ENCODE measurements around the gene SH2B2. TPM values are rescaled to one million over a fixed set of nuclear protein-coding genes. Genes with fewer than 3 reads are reported as not detected.

The SH2B2 gene
- total RNA-seq, 3 donors from 2014 or later (not counting 1 experiment from before 2014, with no cell fraction given): 1.6 to 2.9 (median 2.0) TPM

DNA sequence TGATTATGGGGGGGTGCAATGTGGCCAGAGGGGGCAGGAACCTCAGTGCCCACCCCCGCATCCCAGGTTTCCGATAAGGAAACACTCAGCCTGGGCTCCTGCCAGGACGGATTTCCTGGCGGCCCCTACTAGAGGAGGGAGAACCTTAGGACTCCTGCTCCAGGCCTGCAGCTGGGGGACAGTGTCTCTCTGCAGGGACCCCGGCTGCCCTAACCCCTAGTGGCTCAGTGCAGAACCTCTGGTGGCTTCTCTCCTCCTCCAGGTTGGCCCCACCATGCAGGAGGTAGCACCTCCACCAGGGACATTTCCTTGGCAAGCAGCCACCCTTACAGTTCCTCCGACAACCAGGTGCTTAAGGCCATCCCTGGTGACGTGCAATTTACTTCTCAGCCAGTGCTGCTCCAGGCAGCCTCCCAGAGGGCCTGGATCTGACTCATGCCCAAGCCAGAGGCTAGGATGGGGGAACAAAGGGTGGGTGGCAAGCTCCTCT lies 31.9 kb downstream of the SH2B2 start:
- Histone ChIP-seq H3K4me1 (ENCODE audit: control insufficient read depth, insufficient read depth, low read length) (no peaks in the 10 kb centered on the region), H3K27me3 (ENCODE audit: control insufficient read depth, insufficient read depth, low read length) (no peaks in the 10 kb centered on the region), H3K4me3 (ENCODE audit: low read length) (no peak overlapping the region), H3K9me3 (ENCODE audit: control insufficient read depth, insufficient read depth, low read length) (no peaks in the 10 kb centered on the region), H3K36me3 (ENCODE audit: control insufficient read depth, insufficient read depth, low read length) (no peaks in the 10 kb centered on the region), H3K27ac (ENCODE audit: low read length) (no peak overlapping the region)
- no peak overlapping the region for H3K27ac Mint-ChIP-seq
- ATAC-seq: no peak
- peaks cover 0 to 9% of the 10 kb centered on the region in 2 donors for H3K27me3 Mint-ChIP-seq (ENCODE audit: low read depth in 2 of 2)
- DNase-seq: no peak
- intact Hi-C loops (cut with micrococcal nuclease): no loop called here
- TF ChIP-seq, protein P1, sequence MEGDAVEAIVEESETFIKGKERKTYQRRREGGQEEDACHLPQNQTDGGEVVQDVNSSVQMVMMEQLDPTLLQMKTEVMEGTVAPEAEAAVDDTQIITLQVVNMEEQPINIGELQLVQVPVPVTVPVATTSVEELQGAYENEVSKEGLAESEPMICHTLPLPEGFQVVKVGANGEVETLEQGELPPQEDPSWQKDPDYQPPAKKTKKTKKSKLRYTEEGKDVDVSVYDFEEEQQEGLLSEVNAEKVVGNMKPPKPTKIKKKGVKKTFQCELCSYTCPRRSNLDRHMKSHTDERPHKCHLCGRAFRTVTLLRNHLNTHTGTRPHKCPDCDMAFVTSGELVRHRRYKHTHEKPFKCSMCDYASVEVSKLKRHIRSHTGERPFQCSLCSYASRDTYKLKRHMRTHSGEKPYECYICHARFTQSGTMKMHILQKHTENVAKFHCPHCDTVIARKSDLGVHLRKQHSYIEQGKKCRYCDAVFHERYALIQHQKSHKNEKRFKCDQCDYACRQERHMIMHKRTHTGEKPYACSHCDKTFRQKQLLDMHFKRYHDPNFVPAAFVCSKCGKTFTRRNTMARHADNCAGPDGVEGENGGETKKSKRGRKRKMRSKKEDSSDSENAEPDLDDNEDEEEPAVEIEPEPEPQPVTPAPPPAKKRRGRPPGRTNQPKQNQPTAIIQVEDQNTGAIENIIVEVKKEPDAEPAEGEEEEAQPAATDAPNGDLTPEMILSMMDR (IDR thresholded peaks at IDR 0.05): no peak
- H3K4me1 Mint-ChIP-seq: no peaks in the 10 kb centered on the region
- no peak overlapping the region for H3K4me3 Mint-ChIP-seq
- no peaks in the 10 kb centered on the region for H3K36me3 Mint-ChIP-seq
- no peaks in the 10 kb centered on the region for H3K9me3 Mint-ChIP-seq
- 91% methylated on average over 7 of the region's 7 CpGs for WGBS (ENCODE audit: insufficient coverage)

DNA sequence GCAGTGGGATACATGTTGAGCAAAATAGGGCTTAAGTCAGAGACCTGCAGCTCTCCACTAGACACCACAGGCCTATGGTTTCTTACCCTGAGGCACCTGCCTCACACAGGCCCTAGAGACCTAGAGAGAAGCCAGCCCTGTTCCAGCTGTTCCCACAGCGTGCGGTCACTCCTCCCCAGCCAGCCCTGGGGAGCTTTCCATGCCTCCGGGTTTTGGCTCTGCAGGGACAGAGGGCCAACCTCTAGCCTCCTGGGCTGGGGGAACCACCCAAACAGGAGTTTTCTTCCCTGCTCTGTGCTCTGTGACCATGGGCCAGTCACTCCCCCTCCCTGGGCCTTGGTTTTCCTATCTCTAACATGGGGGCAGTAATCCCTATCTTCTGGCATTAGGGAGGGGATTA lies 33.0 kb downstream of the SH2B2 start:
- no peak for ATAC-seq
- no peak overlapping the region for H3K4me3 ChIP-seq (ENCODE audit: low read length)
- no peaks in the 10 kb centered on the region for H3K36me3 Mint-ChIP-seq
- H3K4me3 Mint-ChIP-seq: no peak overlapping the region
- 98% methylated on average over 3 of the region's 3 CpGs for WGBS (ENCODE audit: insufficient coverage)
- no peak overlapping the region for H3K27ac Mint-ChIP-seq
- H3K27me3 Mint-ChIP-seq (ENCODE audit: low read depth in 2 of 2): peaks cover 0 to 12% of the 10 kb centered on the region in 2 donors
- intact Hi-C loops (cut with micrococcal nuclease): no loop called here
- no peaks in the 10 kb centered on the region for H3K4me1 ChIP-seq (ENCODE audit: control insufficient read depth, insufficient read depth, low read length)
- no peak overlapping the region for H3K27ac ChIP-seq (ENCODE audit: low read length)
- H3K27me3 ChIP-seq (ENCODE audit: control insufficient read depth, insufficient read depth, low read length): no peaks in the 10 kb centered on the region
- no peaks in the 10 kb centered on the region for H3K4me1 Mint-ChIP-seq
- H3K36me3 ChIP-seq (ENCODE audit: control insufficient read depth, insufficient read depth, low read length): no peaks in the 10 kb centered on the region
- H3K9me3 ChIP-seq (ENCODE audit: control insufficient read depth, insufficient read depth, low read length): no peaks in the 10 kb centered on the region
- TF ChIP-seq, protein P1 (IDR thresholded peaks at IDR 0.05): no peak
- no peaks in the 10 kb centered on the region for H3K9me3 Mint-ChIP-seq
- no peak for DNase-seq

DNA sequence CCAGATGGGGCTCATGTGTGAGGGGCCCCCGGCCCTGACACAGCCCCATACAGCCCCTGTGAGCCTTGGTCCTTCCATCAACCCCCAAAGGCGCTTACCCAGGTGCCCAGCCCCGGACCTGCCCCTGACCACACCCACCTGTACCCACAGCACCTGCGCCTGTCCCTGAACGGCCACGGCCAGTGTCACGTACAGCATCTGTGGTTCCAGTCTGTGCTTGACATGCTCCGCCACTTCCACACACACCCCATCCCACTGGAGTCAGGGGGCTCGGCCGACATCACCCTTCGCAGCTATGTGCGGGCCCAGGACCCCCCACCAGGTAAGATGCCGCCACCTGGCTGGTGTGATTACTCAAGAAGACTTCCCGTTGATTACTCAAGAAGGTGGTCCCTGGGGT lies 33.5 kb downstream of the SH2B2 start:
- Histone ChIP-seq H3K27ac (ENCODE audit: low read length) (no peak overlapping the region), H3K27me3 (ENCODE audit: control insufficient read depth, insufficient read depth, low read length) (no peaks in the 10 kb centered on the region), H3K4me1 (ENCODE audit: control insufficient read depth, insufficient read depth, low read length) (no peaks in the 10 kb centered on the region), H3K9me3 (ENCODE audit: control insufficient read depth, insufficient read depth, low read length) (no peaks in the 10 kb centered on the region), H3K36me3 (ENCODE audit: control insufficient read depth, insufficient read depth, low read length) (no peaks in the 10 kb centered on the region), H3K4me3 (ENCODE audit: low read length) (no peak overlapping the region)
- ATAC-seq: no peak
- intact Hi-C loops (cut with micrococcal nuclease): no loop called here
- Mint-ChIP-seq H3K9me3 (no peaks in the 10 kb centered on the region), H3K36me3 (no peaks in the 10 kb centered on the region), H3K4me3 (no peak overlapping the region), H3K4me1 (no peaks in the 10 kb centered on the region), H3K27me3 (ENCODE audit: low read depth in 2 of 2) (peaks cover 0 to 12% of the 10 kb centered on the region in 2 donors), H3K27ac (no peak overlapping the region)
- no peak for DNase-seq
- 86% methylated on average over 14 of the region's 14 CpGs for WGBS (ENCODE audit: insufficient coverage)
- TF ChIP-seq, protein P1 (IDR thresholded peaks at IDR 0.05): no peak
